ENCODE measurements around the gene MED22.

DNA sequence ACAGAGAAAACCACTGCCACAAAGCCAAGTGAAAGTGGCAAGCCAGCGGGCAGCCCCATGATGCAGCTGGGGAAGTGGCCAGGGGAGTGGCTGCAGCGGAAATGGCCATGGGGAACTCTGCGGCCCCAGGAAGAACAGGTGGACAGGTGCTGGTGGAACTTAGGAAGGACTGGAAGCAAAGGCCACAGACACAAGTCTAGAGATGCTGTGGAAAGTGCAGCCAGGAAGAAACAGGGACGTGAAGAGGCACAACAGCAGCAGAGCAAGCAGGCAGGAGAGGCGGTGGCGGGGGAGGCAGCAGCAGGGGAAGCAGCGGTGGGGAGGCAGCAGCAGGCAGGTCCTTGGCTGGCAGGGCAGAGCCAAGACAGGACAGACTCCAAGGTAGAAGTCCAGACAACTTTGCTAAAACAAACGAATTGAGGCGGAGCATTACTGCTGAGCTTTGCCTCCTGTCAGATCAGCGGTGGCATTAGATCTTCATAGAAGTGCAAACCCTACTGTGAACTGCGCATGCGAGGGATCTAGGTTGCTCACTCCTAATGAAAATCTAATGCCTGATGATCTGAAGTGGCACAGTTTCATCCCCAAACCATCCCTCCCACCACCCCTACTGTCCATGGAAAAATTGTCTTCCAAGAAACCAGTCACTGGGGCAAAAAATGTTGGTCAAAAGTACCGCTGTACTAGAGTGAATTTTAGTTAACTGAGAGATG, 23.8 kb downstream of the MED22 start:
- no peak for TF ChIP-seq EZH2phosphoT487 (IDR thresholded peaks at IDR 0.05; ENCODE audit: low read length)
- TF ChIP-seq, protein P1, sequence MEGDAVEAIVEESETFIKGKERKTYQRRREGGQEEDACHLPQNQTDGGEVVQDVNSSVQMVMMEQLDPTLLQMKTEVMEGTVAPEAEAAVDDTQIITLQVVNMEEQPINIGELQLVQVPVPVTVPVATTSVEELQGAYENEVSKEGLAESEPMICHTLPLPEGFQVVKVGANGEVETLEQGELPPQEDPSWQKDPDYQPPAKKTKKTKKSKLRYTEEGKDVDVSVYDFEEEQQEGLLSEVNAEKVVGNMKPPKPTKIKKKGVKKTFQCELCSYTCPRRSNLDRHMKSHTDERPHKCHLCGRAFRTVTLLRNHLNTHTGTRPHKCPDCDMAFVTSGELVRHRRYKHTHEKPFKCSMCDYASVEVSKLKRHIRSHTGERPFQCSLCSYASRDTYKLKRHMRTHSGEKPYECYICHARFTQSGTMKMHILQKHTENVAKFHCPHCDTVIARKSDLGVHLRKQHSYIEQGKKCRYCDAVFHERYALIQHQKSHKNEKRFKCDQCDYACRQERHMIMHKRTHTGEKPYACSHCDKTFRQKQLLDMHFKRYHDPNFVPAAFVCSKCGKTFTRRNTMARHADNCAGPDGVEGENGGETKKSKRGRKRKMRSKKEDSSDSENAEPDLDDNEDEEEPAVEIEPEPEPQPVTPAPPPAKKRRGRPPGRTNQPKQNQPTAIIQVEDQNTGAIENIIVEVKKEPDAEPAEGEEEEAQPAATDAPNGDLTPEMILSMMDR (IDR thresholded peaks at IDR 0.05; ENCODE audit: low read length), result no peak
- TF ChIP-seq EZH2 (optimal IDR thresholded peaks at IDR 0.05; ENCODE audit: low read depth, low read length), result no peak
